SU-DHL-6 (cell line): ENCODE data around the gene CFAP69.

Source experiments
- CTCF ChIP-seq: fragments of 200-600 bp; sonication (generic); IDR thresholded peaks from one replicate; pipeline ENCODE4 v1.5.1; 2017; ENCODE audit warnings: antibody characterized with exemption, mild to moderate bottlenecking, low read length, moderate library complexity; ENCODE audit not compliant: insufficient read depth, poor library complexity, severe bottlenecking
- EZH2phosphoT487 ChIP-seq: fragments of 200-600 bp; sonication (generic), shearing (Covaris generic); conservative IDR thresholded peaks from 2 replicates; pipeline ENCODE4 v1.6.1; 2018; ENCODE audit warnings: mild to moderate bottlenecking, antibody characterized with exemption, low read length, moderate library complexity, mixed read lengths

GRCh38 chr7:90351987-90352386 is 107.0 kb downstream of the CFAP69 start:
- TF ChIP-seq EZH2phosphoT487 (no peak), CTCF (no peak)
